Keratinocyte (primary cell): ENCODE measurements around the gene SLC5A2.

ENCODE experiments used
- EZH2 ChIP-seq: IDR thresholded peaks from one replicate; pipeline ENCODE4 v1.6.1; 2012; ENCODE audit warnings: inconsistent platforms, mild to moderate bottlenecking, low read length, moderate library complexity
- TF ChIP-seq, protein P1 (sequence below), 3 experiments: IDR thresholded peaks in 1 of 3; conservative IDR thresholded peaks in 1 of 3; optimal IDR thresholded peaks in 1 of 3; 2 replicates in 2 of 3; 3 replicates in 1 of 3; pipeline versions ENCODE3 to v1.5.1; 2011; ENCODE audit warnings: low read length in 3 of 3, mild to moderate bottlenecking in 3 of 3, moderate library complexity in 2 of 3, control low read depth in 1 of 3, inconsistent platforms in 1 of 3; ENCODE audit not compliant: insufficient read depth in 2 of 3; ENCODE audit errors: extremely low read depth in 1 of 3

DNA sequence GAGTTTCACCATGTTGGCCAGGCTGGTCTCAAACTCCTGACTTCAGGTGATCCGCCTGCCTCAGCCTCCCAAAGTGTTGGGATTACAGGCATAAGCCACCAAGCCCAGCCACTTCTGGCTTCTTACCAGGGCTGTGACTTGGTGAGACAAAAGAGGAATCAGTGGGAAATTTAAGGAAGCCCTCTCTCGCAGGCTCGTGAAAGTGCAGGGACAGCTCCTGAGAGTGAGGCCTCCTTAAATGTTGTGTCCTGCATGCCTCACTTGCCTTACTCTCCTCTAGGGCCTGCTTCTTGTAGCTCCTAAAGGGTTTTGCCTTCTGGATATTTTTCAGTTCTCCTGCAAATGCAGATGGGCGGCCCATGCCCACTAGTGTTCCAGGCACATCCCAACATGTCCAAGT, 50.0 kb downstream of the SLC5A2 start:
- TF ChIP-seq, protein P1, sequence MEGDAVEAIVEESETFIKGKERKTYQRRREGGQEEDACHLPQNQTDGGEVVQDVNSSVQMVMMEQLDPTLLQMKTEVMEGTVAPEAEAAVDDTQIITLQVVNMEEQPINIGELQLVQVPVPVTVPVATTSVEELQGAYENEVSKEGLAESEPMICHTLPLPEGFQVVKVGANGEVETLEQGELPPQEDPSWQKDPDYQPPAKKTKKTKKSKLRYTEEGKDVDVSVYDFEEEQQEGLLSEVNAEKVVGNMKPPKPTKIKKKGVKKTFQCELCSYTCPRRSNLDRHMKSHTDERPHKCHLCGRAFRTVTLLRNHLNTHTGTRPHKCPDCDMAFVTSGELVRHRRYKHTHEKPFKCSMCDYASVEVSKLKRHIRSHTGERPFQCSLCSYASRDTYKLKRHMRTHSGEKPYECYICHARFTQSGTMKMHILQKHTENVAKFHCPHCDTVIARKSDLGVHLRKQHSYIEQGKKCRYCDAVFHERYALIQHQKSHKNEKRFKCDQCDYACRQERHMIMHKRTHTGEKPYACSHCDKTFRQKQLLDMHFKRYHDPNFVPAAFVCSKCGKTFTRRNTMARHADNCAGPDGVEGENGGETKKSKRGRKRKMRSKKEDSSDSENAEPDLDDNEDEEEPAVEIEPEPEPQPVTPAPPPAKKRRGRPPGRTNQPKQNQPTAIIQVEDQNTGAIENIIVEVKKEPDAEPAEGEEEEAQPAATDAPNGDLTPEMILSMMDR (optimal IDR thresholded peaks at IDR 0.05 in 1 of 3, IDR thresholded peaks at IDR 0.05 in 1 of 3, conservative IDR thresholded peaks at IDR 0.05 in 1 of 3; ENCODE audit: extremely low read depth in 1 of 3, insufficient read depth in 2 of 3, low read length in 3 of 3) = no peak
- TF ChIP-seq EZH2 = no peak
